Activated CD8-positive, alpha-beta memory T cell treated with anti-CD3 and anti-CD28 coated beads for 24 hours (primary cell): Measurements from ENCODE around the gene TMEM14C.
"Not testable (repeated sequence)": the region's sequence is repeated elsewhere in the genome, so short reads cannot be mapped to it uniquely, and the experiment has no call there.

Experiments used
- DNase-seq: peaks from one replicate; pipeline ENCODE4 v3.0.0-alpha.2; 2020

Gene TMEM14C

DNA sequence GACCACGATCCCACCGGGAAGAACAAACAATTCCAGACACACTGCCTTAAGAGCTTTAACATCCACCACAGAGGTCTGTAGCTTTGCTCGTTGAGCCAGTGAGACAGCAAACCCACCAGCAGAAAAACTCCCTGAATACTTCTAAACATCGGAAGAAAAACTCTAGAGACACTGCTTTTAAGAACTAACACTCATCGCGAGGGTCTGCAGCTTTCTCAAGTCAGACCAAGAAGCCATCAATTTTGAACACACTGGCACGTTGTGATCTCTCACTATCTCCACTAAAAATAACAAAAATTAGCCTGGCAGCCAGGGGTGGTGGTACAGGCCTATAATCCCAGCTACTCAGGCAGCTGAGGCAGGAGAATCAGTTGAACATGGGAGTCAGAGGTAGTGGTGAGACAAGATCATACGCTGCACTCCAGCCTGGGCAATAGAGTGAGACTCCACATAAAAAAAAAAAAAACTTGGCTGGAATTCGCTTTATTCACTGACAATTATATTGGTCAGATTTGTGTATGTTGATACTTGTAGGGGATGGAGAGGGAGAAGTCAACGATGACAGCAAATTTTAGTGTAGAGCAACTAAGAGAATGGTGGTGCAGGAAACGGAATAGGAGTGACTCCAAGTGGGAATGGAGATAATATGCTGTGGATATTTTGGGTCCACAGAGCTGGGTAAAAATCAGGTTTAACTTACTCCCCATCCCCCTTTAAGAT lies 860 bp upstream of the TMEM14C start:
- no peak for DNase-seq

DNA sequence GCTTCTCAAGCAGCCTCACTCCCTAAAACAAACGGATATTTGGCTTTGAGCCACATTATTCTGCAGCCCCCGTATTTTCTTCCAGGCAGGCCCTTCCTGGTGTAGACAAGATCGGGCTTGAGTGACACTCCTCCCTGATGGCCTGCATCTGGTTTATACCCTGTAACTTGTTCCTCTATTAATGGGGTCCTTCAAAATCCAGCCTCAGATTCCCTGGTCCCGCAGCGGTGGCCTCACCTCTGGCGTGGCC lies 375 bp upstream of the TMEM14C start:
- DNase-seq = no peak

DNA sequence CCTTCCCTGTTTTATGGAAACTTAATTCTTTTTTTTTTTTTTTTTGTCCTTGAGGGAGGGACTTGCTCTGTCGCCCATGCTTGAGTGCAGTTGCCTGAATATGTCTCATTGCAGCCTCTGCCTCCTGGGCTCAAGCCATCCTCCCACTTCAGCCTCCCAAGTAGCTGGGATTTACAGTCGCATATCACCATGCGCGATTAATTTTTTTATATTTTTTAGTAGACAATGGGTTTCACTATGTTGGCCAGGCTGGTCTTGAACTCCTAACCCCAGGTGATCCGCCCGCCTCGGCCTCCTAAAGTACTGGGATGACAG lies 654 bp downstream of the TMEM14C start:
- DNase-seq = no peak

DNA sequence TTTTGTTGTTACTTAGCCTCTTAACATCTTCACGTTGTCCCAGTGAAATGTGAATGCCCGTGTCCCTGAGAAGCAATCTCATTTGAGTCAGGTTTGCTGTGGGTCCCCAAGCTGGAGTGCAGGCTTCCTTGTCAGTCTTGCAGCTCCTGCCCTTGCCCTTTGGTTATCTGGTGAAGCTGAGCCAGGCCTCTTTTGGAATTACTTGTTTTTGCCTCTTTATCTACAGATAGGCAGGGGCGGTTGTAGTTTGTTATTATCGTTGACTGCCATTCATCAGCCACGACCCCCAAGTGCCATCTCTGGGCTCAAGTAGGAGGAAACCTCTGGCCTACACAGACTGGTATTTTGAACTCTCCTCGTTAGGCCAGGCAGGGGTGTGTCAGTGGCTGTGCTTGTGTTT lies 2.2 kb downstream of the TMEM14C start:
- DNase-seq = no peak

DNA sequence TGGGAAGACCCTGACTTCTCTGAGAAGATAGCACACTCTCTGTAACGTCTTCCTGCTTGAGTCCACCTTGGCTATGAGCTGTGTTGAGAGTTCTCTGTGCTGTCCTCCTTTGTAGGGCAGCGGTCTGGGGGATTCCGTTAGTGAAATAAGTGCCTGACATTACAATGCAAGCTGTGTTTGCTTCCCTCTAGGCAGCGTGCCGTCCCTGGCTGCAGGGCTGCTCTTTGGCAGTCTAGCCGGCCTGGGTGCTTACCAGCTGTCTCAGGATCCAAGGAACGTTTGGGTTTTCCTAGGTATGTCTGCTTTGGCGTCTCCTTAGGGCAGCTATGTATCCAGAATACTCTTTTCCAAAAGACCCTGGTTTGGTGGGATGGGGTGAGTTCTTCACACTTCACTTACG lies 2.8 kb downstream of the TMEM14C start:
- DNase-seq = no peak

DNA sequence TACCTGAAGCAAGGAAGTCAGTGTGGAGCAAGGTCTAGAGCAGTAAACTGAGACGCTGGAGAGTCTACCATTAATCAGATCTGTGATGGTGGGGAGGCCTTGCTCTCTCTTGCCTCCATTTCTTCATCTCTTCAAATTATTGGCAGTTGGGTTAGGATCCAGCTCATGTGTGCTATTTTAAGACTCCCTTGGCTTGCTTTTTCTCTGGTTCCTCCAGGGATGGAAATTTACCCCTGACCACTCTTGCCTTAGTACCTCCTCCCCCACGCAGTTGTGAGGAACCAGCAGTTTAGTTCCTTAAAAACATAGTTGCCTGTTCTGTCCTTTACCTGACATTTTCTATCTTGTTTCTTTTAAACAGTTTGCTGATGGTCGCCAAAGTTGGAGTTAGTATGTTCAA lies 7.4 kb downstream of the TMEM14C start:
- DNase-seq = no peak

DNA sequence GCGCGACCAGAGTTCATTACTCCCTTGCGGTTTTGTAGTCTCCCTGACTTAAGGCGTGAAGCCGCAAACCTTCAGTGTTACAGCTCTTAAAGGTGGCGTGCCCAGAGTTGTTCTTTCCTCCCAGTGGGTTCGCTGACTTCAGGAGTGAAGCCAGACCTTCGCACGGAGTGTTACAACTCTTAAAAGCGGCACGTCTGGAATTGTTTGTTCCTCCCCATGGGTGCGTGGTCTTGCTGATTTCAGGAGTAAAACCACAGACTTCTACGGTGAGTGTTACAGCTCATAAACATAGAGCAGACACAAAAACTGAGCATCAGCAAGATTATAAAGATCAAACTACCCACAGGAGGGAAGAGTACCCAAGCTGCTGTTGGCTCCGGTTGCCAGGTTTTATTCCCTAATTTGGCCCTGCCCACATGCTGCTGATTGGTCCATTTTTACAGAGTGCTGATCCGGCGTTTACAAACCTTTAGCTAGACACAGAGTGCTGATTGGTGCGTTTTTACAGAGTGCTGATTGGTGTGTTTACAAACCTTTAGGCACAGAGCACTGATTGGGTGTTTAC lies 10.4 kb downstream of the TMEM14C start:
- no peak for DNase-seq

DNA sequence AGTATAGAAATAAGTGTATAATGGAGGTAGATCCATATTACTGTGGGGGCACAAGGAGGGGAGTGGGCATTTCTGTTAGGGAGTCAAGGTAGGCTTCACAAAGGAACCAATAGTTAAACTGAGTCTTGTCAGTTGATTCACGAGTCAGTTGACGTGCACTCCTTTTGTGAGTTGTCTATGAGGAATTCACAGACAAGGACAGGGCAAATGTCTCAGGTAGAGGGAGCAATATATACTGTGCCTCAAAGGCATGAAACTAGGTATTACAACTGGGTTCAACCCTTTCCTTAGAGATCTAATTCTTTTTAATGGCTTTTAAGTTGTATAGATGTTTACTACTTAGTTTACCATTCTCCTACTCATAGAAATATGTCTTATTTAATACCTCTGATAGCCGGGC lies 11.0 kb downstream of the TMEM14C start:
- DNase-seq = no peak

DNA sequence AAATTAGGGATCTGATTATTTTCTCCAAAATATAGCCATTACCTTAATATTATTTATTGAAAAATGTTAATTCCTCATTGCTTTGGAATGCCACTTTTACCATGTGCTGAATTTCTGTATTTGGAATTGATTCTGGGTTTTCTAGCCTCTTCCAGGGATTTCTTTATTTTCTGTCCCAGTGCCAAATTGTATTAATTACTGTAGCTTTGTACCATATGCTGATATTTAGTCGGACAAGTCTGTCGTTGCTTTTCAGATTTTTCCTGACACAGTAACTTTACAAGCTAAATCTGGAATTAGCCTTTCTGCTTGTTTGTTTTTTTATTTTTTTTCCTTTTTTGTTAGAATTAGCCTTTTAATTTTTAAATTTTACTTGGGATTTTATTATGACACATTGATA lies 13.9 kb downstream of the TMEM14C start:
- no peak for DNase-seq

DNA sequence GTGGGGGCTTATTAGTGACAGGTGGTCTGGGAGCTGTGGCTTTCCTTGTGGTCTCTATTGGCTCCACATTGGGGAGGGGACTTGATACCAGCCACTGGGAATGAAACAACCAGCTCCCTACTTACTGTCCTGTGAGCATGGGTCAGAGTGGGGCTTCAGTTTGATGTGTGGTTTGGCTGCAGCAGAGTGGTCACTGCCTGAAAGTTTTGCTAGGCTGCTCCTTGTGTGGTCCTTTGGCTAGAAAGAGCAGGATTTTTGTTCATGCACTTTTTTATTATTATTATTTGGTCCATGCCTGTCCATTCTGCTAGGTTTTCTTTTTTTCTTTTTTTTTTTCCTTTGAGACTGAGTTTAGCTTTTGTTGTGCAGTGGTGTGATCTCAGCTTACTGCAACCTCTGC lies 17.2 kb downstream of the TMEM14C start:
- DNase-seq = peak; percentile 38

DNA sequence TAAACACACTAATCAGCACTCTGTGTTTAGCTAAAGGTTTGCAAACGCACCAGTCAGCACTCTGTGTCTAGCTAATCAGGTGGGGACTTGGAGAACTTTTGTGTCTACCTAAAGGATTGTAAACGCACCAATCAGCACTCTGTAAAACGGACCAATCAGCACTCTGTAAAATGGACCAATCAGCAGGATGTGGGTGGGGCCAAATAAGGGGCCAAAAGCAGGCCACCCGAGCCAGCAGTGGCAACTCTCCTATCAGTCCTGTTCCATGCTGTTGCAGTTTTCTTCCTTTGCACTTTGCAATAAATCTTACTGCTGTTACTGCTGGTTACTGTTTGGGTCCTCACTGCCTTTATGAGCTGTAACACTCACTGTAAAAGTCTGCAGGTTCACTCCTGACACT lies 18.8 kb downstream of the TMEM14C start:
- DNase-seq = not testable (repeated sequence)

DNA sequence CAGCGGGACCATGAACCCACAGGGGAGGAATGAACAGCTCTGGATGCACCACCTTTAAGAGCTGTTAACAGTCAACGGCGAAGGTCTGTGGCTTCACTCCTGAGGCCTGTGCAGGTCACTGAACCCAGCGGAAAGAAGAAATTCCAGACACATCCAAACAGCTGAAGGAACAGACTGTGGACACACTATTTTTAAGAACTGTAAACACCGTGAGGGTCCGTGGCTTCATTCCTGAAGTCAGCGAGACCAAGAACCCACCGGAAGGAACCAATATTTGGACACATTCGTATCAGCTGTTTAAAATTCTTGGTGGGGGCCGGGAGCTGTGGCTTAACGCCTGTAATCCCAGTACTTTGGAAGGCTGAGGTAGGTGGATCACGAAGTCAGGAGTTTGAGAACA lies 19.4 kb downstream of the TMEM14C start:
- DNase-seq = no peak

DNA sequence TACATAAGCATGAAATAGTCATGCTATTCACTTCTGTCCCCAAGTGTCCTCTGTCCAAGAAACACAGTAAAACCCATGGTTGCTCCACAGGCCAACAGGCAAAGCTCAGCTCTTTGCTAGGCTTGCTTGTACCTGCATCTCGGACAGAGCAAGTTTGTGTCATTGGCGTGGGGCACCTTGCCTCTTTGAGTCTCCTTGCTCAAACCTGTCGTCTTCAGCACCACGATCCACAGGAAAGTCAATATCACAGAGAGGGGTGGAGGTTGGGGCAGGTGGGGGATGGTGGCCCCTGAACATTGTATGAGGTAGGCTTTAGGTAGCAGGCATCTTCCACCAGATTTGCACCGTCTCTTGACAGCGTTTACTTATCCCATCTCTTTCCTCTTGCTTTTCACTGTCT lies 20.6 kb downstream of the TMEM14C start:
- no peak for DNase-seq

DNA sequence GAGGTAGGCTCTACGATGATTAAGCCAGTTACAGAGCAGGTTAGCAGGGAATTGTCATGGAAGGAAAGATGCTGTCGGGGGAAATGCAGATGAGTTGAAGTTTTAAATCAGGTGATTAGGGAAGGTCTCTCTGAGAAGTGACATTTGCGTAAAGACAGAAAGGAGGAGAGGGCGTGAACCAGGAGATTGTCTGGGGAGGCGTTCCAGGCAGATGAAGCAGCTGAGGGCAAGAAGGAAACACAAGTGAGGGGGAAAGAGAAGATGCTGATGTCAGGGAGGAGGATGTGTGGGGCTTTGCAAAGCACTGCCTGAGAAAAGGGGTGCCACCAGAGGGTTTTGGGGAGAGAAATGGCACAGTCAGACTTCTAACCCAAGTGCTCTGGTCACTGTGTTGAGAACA lies 22.2 kb downstream of the TMEM14C start:
- no peak for DNase-seq

DNA sequence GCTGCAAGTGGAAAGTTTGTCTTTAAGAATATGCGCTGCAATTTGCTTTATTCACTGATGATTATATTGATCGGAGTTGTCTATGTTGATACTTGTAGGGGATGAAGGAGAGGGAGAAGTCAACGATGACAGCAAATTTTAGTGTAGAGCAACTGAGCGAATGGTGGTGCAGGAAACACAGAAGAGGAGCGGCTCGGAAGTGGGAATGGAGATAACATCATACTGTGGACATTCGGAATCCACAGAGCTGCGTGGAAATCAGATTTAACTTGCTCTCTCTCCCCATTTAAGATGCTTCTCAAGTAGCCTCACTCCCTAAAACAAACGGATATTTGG lies 24.0 kb downstream of the TMEM14C start:
- DNase-seq = no peak

DNA sequence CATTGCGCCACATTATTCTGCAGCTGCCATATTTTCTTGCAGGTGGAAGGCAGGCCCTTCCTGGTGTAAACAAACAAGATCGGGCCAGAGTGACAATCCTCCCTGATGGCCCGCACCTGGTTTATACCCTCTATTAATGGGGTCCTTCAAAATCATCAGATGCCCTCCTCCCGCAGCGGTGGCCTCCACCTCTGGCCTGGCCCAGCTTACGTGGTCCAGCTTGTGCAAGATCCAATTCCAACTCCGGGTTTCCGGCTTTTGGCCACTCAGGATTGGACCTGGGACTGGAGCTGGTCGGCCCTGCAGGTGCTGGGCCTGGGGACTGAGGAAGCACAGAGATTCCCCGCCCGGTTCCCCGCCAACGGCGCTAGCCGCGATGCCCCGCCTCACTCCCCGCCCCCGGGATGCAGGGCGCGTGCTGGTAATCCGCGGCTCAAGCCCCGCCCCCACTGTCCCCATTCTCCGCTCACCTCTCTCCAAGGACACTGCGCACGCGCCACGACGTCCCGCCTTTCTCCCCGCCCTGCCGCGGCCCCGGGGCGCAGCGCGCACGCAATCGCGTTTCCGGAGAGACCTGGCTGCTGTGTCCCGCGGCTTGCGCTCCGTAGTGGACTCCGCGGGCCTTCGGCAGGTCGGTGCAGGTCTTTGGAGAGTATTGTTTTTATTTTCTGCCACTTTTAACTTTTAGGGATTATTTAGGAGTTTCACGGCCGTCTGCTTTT lies 24.5 kb downstream of the TMEM14C start, which contains the start of gene TMEM14B:
TSS of gene TMEM14B (plus strand) at position 555 of the 722 bp plus-strand sequence. CDS start 1,441 bp downstream, outside the sequence.
- DNase-seq = peak; percentile 100

DNA sequence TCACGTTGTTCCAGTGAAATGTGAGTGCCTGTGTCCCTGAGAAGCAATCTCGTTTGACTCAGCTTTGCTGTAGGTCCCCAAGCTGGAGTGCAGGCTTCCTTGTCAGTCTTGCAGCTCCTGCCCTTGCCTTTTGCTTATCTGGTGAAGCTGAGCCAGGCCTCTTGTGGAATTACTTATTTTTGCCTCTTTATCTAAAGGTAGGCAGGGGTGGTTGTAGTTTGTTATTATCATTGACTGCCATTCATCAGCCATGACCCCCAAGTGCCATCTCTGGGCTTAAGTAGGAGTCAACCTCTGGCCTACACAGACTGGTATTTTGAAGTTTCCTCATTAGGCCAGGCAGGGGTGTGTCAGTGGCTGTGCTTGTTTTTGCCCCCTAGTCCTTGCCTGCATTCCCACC lies 26.9 kb downstream of the TMEM14C start:
- DNase-seq = no peak

DNA sequence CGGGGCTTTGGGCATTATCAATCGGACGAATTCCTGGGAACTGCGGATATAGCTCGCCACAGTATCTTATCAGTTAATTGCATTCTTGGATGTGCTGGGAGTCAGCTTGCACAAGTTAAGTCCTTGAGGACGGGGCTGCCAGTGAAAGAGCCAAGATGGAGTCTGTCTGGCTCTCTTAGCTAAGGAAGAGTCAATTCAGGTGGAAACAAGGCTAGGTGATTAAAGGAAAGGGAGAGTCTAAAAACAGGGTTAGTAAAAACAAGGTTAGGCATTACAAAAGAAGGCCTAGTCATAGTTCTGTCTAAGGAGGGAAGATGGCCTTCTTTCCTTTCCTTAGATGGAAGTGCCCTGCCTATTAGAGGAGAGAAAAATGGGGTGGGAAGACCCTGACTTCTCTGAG lies 27.7 kb downstream of the TMEM14C start:
- DNase-seq = not testable (repeated sequence)

DNA sequence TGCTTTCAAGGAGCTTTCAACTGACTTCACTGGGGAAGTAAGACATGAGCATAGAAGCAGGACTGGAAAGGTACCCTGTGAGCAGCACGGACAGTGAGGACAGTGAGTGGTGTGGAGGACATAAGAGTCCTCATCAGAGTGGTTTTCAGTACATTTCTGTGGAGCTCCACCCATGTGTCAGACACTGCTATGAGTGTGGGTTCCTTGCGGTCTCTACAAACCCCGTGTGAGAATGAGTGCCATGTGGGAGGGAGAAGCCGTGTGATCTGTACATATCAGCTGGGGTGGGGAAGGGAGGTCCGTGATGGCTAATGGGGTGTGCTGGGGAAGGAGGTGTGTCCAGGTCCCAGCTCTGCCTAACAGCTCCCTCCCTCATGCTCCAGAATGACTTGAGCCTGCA lies 28.9 kb downstream of the TMEM14C start:
- DNase-seq = not testable (repeated sequence)

DNA sequence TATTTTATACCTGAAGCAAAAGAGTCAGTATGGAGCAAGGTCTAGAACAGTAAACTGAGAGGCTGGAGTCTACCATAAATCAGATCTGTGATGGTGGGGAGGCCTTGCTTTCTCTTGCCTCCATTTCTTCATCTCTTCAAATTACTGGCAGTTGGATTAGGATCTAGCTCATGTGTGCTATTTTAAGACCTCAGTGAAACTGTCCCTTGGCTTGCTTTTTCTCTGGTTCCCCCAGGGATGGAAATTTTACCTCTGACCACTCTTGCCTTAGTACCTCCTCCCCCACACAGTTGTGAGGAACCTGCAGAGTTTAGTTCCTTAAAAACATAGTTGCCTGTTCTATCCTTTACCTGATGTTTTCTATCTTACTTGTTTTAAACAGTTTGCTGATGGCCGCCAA lies 33.2 kb downstream of the TMEM14C start:
- DNase-seq = no peak

DNA sequence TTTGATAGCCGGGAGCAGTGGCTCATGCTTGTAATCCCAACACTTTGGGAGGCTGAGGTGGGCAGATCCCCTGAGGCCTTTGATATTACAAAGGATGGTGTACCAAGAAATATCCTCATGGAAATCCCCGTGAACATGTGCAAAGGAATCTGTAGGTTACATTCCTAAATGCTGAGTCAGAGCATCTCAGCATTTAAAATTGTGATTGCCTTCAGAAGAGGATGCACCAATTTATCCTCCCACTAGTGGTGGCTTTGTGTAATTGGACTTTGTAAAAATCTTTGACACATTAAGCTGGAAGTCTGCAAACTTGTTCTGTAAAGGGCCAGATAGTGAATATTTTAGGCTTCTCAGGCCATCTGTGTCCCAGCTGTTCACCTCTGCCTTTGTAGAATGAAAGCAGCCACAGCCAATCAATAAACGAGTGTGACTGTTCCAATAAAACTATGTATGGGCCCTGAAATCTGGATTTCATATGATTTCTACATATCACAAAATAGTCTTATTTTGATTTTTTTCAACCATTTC lies 36.5 kb downstream of the TMEM14C start:
- no peak for DNase-seq

DNA sequence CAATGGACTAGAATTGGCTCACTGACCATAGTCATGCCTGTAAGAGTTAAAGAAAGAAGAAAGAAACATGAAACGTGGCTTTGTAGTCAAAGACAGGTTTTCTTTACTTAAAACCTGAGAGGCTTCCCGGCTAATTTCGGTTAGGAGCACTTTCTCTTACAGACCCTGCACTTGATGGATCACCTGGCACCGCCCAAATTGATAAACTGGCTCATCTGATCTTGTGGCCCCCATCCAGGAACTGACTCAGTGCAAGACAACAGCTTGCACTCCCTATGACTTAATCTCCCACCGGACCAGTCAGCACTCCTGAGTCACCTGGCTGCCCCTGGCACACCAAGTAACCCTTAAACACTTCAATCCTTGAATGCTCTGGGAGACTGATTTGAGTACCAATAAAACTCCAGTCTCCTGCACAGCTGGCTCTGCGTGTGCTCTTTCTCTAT lies 37.0 kb downstream of the TMEM14C start:
- no peak for DNase-seq

DNA sequence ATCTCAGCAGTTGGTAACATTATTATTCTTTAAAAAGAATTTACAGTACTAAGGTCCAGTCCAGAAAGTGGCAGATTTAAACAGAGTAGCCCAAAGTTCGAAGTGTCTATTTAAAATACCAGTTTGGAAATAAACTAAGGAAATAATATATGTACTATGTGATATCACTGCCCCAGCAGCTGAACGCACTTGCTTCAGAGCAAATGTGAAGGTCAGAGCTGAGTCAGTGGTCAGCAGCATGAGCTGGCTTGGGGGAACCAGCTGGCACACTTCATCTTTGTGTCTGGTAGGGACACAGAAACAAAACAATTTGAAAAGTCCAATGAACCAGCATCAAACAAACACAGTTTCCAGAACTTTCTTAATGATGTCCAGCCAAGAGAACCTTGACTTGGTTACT lies 40.1 kb downstream of the TMEM14C start:
- no peak for DNase-seq

DNA sequence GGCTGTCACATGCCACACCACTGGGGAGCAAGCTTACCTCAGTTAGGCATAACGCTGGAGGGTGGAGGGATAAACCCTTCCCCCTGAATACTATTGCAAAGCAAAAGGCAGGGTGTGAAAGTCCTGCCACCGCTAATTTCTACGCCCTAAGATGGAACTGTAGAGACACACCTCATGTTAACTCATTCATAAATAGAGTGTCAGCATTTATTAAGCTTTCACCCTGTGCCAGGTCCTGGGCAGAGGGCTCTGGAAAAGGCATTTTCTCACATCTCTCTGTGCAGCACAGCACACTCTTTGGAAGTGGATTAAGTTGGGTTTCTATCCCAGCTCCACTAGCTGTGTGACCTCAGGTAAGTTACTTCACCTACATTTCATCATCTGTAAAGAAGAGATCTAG lies 46.5 kb downstream of the TMEM14C start:
- DNase-seq = no peak
